Neural progenitor cell (in vitro differentiated cells): ENCODE measurements around the gene PHACTR4. TPM values are rescaled to one million over a fixed set of nuclear protein-coding genes. Genes with fewer than 3 reads are reported as not detected.

Experiments
- DNase-seq: peaks from one replicate; pipeline ENCODE4 v3.0.0-alpha.2; 2016; ENCODE audit warnings: low spot score
- H2AFZ ChIP-seq: fragments of 200-600 bp; sonication (generic); replicated peaks from 2 replicates; pipeline ENCODE4 v1.6.1; 2016; ENCODE audit warnings: antibody characterized with exemption
- H3F3A ChIP-seq: fragments of 200-600 bp; sonication (generic); 2 replicates; pipeline ENCODE4 v1.6.1; 2016; ENCODE audit warnings: antibody characterized with exemption, low read depth
- H3K27ac ChIP-seq: fragments of 200-600 bp; sonication (generic); 2 replicates; pipeline ENCODE4 v1.5.1; 2016; ENCODE audit warnings: mild to moderate bottlenecking
- H3K27me3 ChIP-seq: fragments of 200-600 bp; sonication (generic); 2 replicates; pipeline ENCODE4 v1.6.1; 2016; ENCODE audit warnings: mild to moderate bottlenecking, moderate library complexity
- H3K36me3 ChIP-seq: fragments of 200-600 bp; sonication (generic); 2 replicates; pipeline ENCODE4 v1.5.1; 2016
- H3K4me1 ChIP-seq: fragments of 200-600 bp; sonication (generic); 2 replicates; pipeline ENCODE4 v1.6.1; 2016; ENCODE audit warnings: mixed run types
- H3K4me2 ChIP-seq: fragments of 200-600 bp; sonication (generic); 2 replicates; pipeline ENCODE4 v1.6.1; 2016
- H3K4me3 ChIP-seq: fragments of 200-600 bp; sonication (generic); 2 replicates; pipeline ENCODE4 v1.5.1; 2016
- H3K79me2 ChIP-seq: fragments of 200-600 bp; sonication (generic); 2 replicates; pipeline ENCODE4 v1.6.1; 2016; ENCODE audit warnings: low read depth
- H3K9ac ChIP-seq: fragments of 200-600 bp; sonication (generic); 2 replicates; pipeline ENCODE4 v1.6.1; 2016
- H3K9me3 ChIP-seq: fragments of 200-600 bp; sonication (generic); 2 replicates; pipeline ENCODE4 v1.5.1; 2016; ENCODE audit warnings: low read depth
- H4K20me1 ChIP-seq: fragments of 200-600 bp; sonication (generic); 2 replicates; pipeline ENCODE4 v1.6.1; 2016; ENCODE audit warnings: low read depth
- H3K27ac Mint-ChIP-seq: 3 replicates; pipeline ENCODE4 v1.8.0; 2021; ENCODE audit warnings: mixed read lengths
- H3K27me3 Mint-ChIP-seq: 2 replicates; pipeline ENCODE4 v1.8.0; 2022; ENCODE audit warnings: low read depth, mild to moderate bottlenecking, inconsistent platforms, moderate library complexity, mixed read lengths; ENCODE audit not compliant: insufficient read depth
- H3K36me3 Mint-ChIP-seq: 3 replicates; pipeline ENCODE4 v1.8.0; 2021; ENCODE audit warnings: mixed read lengths
- H3K4me1 Mint-ChIP-seq: 3 replicates; pipeline ENCODE4 v1.8.0; 2021; ENCODE audit warnings: mixed read lengths
- H3K4me3 Mint-ChIP-seq: 3 replicates; pipeline ENCODE4 v1.8.0; 2021; ENCODE audit warnings: mild to moderate bottlenecking, moderate library complexity, mixed read lengths
- H3K9me3 Mint-ChIP-seq: 3 replicates; pipeline ENCODE4 v1.8.0; 2020; ENCODE audit warnings: mixed read lengths
- CTCF ChIP-seq: fragments of 200-600 bp; sonication (generic); IDR thresholded peaks from 2 replicates; pipeline ENCODE4 v1.5.1; 2017; ENCODE audit warnings: antibody characterized with exemption, mild to moderate bottlenecking
- EZH2 ChIP-seq: fragments of 200-600 bp; sonication (generic); IDR thresholded peaks from 2 replicates; pipeline ENCODE4 v1.6.1; 2017; ENCODE audit warnings: antibody characterized with exemption, mild to moderate bottlenecking, moderate library complexity
- EZH2phosphoT487 ChIP-seq: fragments of 200-600 bp; sonication (generic); IDR thresholded peaks from 2 replicates; pipeline ENCODE4 v1.6.1; 2017; ENCODE audit warnings: antibody characterized with exemption
- total RNA-seq: library from RNA; depleted of rRNA; stranded (reverse); fragments of >200 nt; gene quantifications from 2 replicates; pipeline ENCODE4 v1.2.3, GENCODE V29; 2015; ENCODE audit warnings: low replicate concordance

PHACTR4 gene
- total RNA-seq, 1 donor from 2014 or later = 34.0 TPM

GRCh38 chr1:28417441-28417922 is 47.9 kb downstream of the PHACTR4 start:
- Histone ChIP-seq H3K4me2 (no peak overlapping the region), H3K4me1 (no peaks in the 10 kb centered on the region), H3K9me3 (no peaks in the 10 kb centered on the region), H3K36me3 (no peaks in the 10 kb centered on the region), H3K27me3 (no peaks in the 10 kb centered on the region), H2AFZ (no peak overlapping the region), H4K20me1 (peaks cover 26% of the 10 kb centered on the region), H3K4me3 (no peak overlapping the region), H3F3A (peaks cover 5% of the 10 kb centered on the region), H3K79me2 (peaks cover 73% of the 10 kb centered on the region), H3K9ac (no peak overlapping the region), H3K27ac (no peak overlapping the region)
- H3K36me3 Mint-ChIP-seq = no peaks in the 10 kb centered on the region
- peaks cover 8% of the 10 kb centered on the region for H3K4me1 Mint-ChIP-seq
- DNase-seq = no peak
- H3K9me3 Mint-ChIP-seq = no peaks in the 10 kb centered on the region
- H3K4me3 Mint-ChIP-seq = no peak overlapping the region
- H3K27me3 Mint-ChIP-seq = no peaks in the 10 kb centered on the region
- TF ChIP-seq CTCF (no peak), EZH2 (no peak), EZH2phosphoT487 (no peak)
- no peak overlapping the region for H3K27ac Mint-ChIP-seq

DNA sequence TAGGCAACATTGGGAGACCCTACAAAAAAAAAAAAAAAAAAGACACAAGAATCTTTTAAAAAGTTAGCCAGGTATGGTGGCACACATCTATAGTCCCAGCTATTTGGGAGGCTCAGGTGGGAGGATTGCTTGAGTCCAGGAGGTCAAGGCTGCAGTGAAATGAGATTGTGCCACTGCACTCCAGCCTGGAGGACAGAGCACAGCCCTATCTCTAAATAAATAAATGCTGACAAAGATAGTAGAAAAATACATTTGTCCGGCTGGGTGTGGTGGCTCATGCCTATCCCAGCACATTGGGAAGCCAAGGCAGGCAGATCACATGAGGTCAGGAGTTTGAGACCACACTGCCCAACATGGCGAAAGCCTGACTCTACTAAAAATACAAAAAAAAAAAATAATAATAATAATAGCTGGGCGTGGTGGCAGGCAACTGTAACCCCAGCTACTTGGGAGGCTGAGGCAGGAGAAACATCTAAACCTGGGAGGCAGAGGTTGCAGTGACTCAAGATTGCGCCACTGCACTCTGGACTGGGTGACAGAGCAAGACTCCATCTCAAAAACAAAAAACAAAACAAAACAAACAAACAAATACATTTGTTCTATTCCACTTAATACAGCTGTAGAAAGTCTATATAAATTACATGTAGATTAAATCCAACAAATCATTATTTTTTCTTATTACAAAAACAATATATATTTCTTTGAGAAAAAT is 48.5 kb downstream of the PHACTR4 start:
- Histone ChIP-seq H3K4me2 (no peak overlapping the region), H3K79me2 (peaks cover 74% of the 10 kb centered on the region), H3K27ac (no peak overlapping the region), H2AFZ (no peak overlapping the region), H3K9me3 (no peaks in the 10 kb centered on the region), H3K9ac (no peak overlapping the region), H3K4me1 (no peaks in the 10 kb centered on the region), H3K36me3 (no peaks in the 10 kb centered on the region), H3F3A (peaks cover 5% of the 10 kb centered on the region), H3K27me3 (no peaks in the 10 kb centered on the region), H4K20me1 (peaks cover 32% of the 10 kb centered on the region), H3K4me3 (no peak overlapping the region)
- Mint-ChIP-seq H3K36me3 (no peaks in the 10 kb centered on the region), H3K9me3 (no peaks in the 10 kb centered on the region), H3K27ac (no peak overlapping the region), H3K27me3 (no peaks in the 10 kb centered on the region), H3K4me3 (no peak overlapping the region), H3K4me1 (peaks cover 8% of the 10 kb centered on the region)
- DNase-seq = no peak
- TF ChIP-seq EZH2phosphoT487 (no peak), CTCF (no peak), EZH2 (no peak)

- DNase-seq = no peak
- no peaks in the 10 kb centered on the region for H3K27me3 ChIP-seq
- H3K9me3 ChIP-seq = no peaks in the 10 kb centered on the region
- H4K20me1 ChIP-seq = peaks cover 28% of the 10 kb centered on the region
- peaks cover 69% of the 10 kb centered on the region for H3K79me2 ChIP-seq
- no peak overlapping the region for H3K4me3 ChIP-seq
- no peak overlapping the region for H3K9ac ChIP-seq
- H3K27me3 Mint-ChIP-seq = peaks cover 3% of the 10 kb centered on the region
- H3K36me3 ChIP-seq = peaks cover 7% of the 10 kb centered on the region
- H3K9me3 Mint-ChIP-seq = no peaks in the 10 kb centered on the region
- H3K27ac ChIP-seq = no peak overlapping the region
- no peaks in the 10 kb centered on the region for H3K4me1 Mint-ChIP-seq
- no peak overlapping the region for H3K4me2 ChIP-seq
- H3K4me3 Mint-ChIP-seq = no peak overlapping the region
- TF ChIP-seq EZH2phosphoT487 (no peak), EZH2 (no peak), CTCF (no peak)
- H3F3A ChIP-seq = peaks cover 5% of the 10 kb centered on the region
- peaks cover 3% of the 10 kb centered on the region for H3K36me3 Mint-ChIP-seq
- H3K4me1 ChIP-seq = no peaks in the 10 kb centered on the region
- H2AFZ ChIP-seq = no peak overlapping the region
- H3K27ac Mint-ChIP-seq = no peak overlapping the region
Observed at GRCh38 chr1:28421744-28422143, 52.2 kb downstream of the PHACTR4 start.
